Left lung (tissue), 10 donors: ENCODE data around the gene OLA1. TPM values are rescaled to one million over a fixed set of nuclear protein-coding genes. Genes with fewer than 3 reads are reported as not detected.
"Not testable (repeated sequence)": the region's sequence is repeated elsewhere in the genome, so short reads cannot be mapped to it uniquely, and the experiment has no call there.

Experiments
- ATAC-seq: fragments of 200-7000 bp; cut with Tn5 transposase; one replicate; pipeline ENCODE4 v1.9.1; 2020; ENCODE audit warnings: moderate library complexity
- DNase-seq, 4 donors: peaks; one replicate each; pipeline ENCODE4 v3.0.0-alpha.2; 2013 to 2020
- H3K27ac ChIP-seq, 2 donors: fragments of 200-600 bp; sonication (generic) in 1 of 2; one replicate each; pipeline versions ENCODE4 v1.5.0 to v1.8.0; 2020 to 2021
- H3K27me3 ChIP-seq, 2 donors: fragments of 200-600 bp; sonication (generic) in 1 of 2; one replicate each; pipeline versions ENCODE4 v1.5.0 to v1.8.0; 2020 to 2021
- H3K36me3 ChIP-seq, 2 donors: fragments of 200-600 bp; sonication (generic) in 1 of 2; one replicate each; pipeline versions ENCODE4 v1.5.0 to v1.8.0; 2020 to 2021
- H3K4me1 ChIP-seq, 2 donors: fragments of 200-600 bp; one replicate each; pipeline ENCODE4 v1.8.0; 2021
- H3K4me3 ChIP-seq, 2 donors: fragments of 200-600 bp; sonication (generic) in 1 of 2; one replicate each; pipeline versions ENCODE4 v1.5.0 to v1.8.0; 2020 to 2021; ENCODE audit warnings: mild to moderate bottlenecking in 1 of 2
- H3K9me3 ChIP-seq, 2 donors: fragments of 200-600 bp; sonication (generic) in 1 of 2; one replicate each; pipeline versions ENCODE4 v1.5.0 to v1.8.0; 2020 to 2021
- intact Hi-C, 2 donors: fragments of 100-400 bp; cut with DNase I; formaldehyde crosslinking; loops; one replicate each; pipeline versions ENCODE4 v1.11.2 to v1.14.2; 2022
- polyA plus RNA-seq, 6 donors: library from polyadenylated mRNA; unstranded; fragments of 120-200 nt; gene quantifications; one replicate each; pipeline ENCODE4 v1.2.1, GENCODE V29; 2013; ENCODE audit not compliant: insufficient read length in 6 of 6
- total RNA-seq, 2 donors: library from RNA; stranded (reverse); fragmentation: NEBNext Ultra II Directional; extraction: Animal tissue kit (Norgen Biotek cat#: 25700); gene quantifications; one replicate each; pipeline ENCODE4 v1.2.1, GENCODE V29; 2021
- TF ChIP-seq, protein P1 (sequence below), 2 donors: fragments of 200-600 bp; sonication (generic) in 1 of 2; IDR thresholded peaks; one replicate each; pipeline versions ENCODE4 v1.5.0 to v1.8.0; 2021; ENCODE audit warnings: antibody characterized with exemption in 2 of 2
- donor health status: DM: no; HTN: yes; CAD: no.
- donor health status: DM: no; HTN: no; CAD: no.

OLA1 gene
- total and polyA plus RNA-seq, 8 donors: 66.3 to 130 (median 112) TPM

GRCh38 chr2:174281736-174282135 lies 33.4 kb upstream of the OLA1 start:
- no peak overlapping the region for H3K27ac ChIP-seq
- TF ChIP-seq, protein P1, sequence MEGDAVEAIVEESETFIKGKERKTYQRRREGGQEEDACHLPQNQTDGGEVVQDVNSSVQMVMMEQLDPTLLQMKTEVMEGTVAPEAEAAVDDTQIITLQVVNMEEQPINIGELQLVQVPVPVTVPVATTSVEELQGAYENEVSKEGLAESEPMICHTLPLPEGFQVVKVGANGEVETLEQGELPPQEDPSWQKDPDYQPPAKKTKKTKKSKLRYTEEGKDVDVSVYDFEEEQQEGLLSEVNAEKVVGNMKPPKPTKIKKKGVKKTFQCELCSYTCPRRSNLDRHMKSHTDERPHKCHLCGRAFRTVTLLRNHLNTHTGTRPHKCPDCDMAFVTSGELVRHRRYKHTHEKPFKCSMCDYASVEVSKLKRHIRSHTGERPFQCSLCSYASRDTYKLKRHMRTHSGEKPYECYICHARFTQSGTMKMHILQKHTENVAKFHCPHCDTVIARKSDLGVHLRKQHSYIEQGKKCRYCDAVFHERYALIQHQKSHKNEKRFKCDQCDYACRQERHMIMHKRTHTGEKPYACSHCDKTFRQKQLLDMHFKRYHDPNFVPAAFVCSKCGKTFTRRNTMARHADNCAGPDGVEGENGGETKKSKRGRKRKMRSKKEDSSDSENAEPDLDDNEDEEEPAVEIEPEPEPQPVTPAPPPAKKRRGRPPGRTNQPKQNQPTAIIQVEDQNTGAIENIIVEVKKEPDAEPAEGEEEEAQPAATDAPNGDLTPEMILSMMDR (IDR thresholded peaks at IDR 0.05): no peak
- no peak for ATAC-seq
- no peak overlapping the region for H3K4me3 ChIP-seq
- intact Hi-C loops: no loop called here
- no peaks in the 10 kb centered on the region for H3K36me3 ChIP-seq
- DNase-seq: no peak
- H3K4me1 ChIP-seq: no peaks in the 10 kb centered on the region
- no peaks in the 10 kb centered on the region for H3K9me3 ChIP-seq
- peaks cover 3 to 9% of the 10 kb centered on the region in 2 donors for H3K27me3 ChIP-seq

GRCh38 chr2:174280596-174280995 lies 32.3 kb upstream of the OLA1 start:
- Histone ChIP-seq H3K27ac (no peak overlapping the region), H3K4me3 (no peak overlapping the region), H3K4me1 (no peaks in the 10 kb centered on the region), H3K27me3 (peaks cover 3 to 7% of the 10 kb centered on the region in 2 donors), H3K36me3 (no peaks in the 10 kb centered on the region), H3K9me3 (no peaks in the 10 kb centered on the region)
- intact Hi-C loops: no loop called here
- DNase-seq: no peak
- TF ChIP-seq, protein P1 (IDR thresholded peaks at IDR 0.05): no peak
- ATAC-seq: no peak

DNA sequence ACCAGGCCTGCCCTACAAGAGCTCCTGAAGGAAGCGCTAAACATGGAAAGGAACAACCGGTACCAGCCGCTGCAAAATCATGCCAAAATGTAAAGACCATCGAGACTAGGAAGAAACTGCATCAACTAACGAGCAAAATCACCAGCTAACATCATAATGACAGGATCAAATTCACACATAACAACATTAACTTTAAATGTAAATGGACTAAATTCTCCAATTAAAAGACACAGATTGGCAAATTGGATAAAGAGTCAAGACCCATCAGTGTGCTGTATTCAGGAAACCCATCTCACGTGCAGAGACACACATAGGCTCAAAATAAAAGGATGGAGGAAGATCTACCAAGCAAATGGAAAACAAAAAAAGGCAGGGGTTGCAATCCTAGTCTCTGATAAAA lies 21.9 kb upstream of the OLA1 start:
- H3K9me3 ChIP-seq, H3K27ac ChIP-seq, H3K4me3 ChIP-seq, H3K36me3 ChIP-seq, H3K4me1 ChIP-seq, ATAC-seq, intact Hi-C loops, DNase-seq: not testable (repeated sequence)
- H3K27me3 ChIP-seq: peaks cover 0 to 12% of the 10 kb centered on the region in 2 donors

DNA sequence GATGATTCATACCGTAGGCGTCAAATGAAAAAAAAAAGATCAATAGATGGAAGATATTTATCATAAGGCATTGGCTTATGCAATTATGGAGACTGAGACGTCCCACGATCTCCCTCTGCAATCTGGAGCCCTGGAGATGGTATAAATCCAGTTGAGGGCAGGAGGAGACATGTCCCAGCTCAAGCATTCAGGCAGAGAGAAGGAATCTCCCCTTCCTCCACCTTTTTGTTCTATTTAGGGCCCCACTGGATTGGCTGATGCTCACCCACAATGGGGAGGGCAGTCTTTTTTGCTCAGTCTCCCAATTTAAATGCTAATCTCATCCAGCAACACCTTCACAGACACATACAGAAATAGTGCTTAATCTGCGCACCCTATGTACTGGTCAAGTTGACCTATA lies 18.0 kb upstream of the OLA1 start:
- DNase-seq (no peak), ATAC-seq (no peak)
- Histone ChIP-seq H3K27ac (no peak overlapping the region), H3K27me3 (peaks cover 0 to 23% of the 10 kb centered on the region in 2 donors), H3K4me1 (no peaks in the 10 kb centered on the region), H3K4me3 (no peak overlapping the region), H3K36me3 (no peaks in the 10 kb centered on the region), H3K9me3 (no peaks in the 10 kb centered on the region)
- intact Hi-C loops: no loop called here
- TF ChIP-seq, protein P1 (IDR thresholded peaks at IDR 0.05): no peak

GRCh38 chr2:174263997-174264396 lies 15.7 kb upstream of the OLA1 start:
- Histone ChIP-seq H3K36me3 (no peaks in the 10 kb centered on the region), H3K4me3 (no peak overlapping the region), H3K9me3 (no peaks in the 10 kb centered on the region), H3K4me1 (no peaks in the 10 kb centered on the region), H3K27me3 (peaks cover 0 to 23% of the 10 kb centered on the region in 2 donors), H3K27ac (no peak overlapping the region)
- intact Hi-C loops: no loop called here
- TF ChIP-seq, protein P1 (IDR thresholded peaks at IDR 0.05): no peak
- ATAC-seq (no peak), DNase-seq (no peak)

DNA sequence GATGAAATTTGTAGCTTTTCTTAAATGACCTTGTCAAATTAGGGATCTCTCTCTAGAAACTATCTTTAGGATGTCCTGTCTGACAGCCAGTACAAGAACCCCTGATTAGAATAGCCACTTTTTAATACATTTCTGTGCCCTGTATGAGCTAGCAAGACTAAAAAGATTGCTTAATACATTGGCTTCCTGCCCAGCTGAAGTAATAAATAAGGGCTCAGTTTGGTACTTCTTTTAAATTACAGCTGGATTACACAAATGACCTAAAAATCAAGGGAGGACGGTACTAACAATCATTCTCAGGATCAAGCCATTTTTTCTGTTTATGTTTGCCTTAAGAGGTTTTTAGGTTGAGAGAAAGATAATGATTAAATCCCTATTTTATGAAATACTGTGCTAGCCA lies 11.6 kb upstream of the OLA1 start:
- no peak overlapping the region for H3K27ac ChIP-seq
- H3K9me3 ChIP-seq: no peaks in the 10 kb centered on the region
- H3K36me3 ChIP-seq: no peaks in the 10 kb centered on the region
- peak in 2 of 4 donors; percentile 76 to 84 for DNase-seq
- peaks cover 0 to 10% of the 10 kb centered on the region in 2 donors for H3K27me3 ChIP-seq
- H3K4me3 ChIP-seq: no peak overlapping the region
- TF ChIP-seq, protein P1 (IDR thresholded peaks at IDR 0.05): no peak
- ATAC-seq: peak; percentile 26
- H3K4me1 ChIP-seq: no peaks in the 10 kb centered on the region
- intact Hi-C loops: no loop called here
